Activated B cell treated with CpG ODN at 0.5 μM for 24 hours (primary cell): Measurements from ENCODE around the gene FADD. TPM values are rescaled to one million over a fixed set of nuclear protein-coding genes. Genes with fewer than 3 reads are reported as not detected.

Experiments
- ATAC-seq: fragments of 200-7000 bp; cut with Tn5 transposase; one replicate; pipeline ENCODE4 v1.10.0; 2021; ENCODE audit warnings: low read depth, mild to moderate bottlenecking, moderate library complexity
- CTCF ChIA-PET: fragments of 350-600 bp; sonication (Branson Sonifier 250); formaldehyde crosslinking; loops from one replicate; lab custom pipeline; 2021; ENCODE audit warnings: antibody characterized with exemption; lab: Charles Lee
- POLR2A ChIA-PET: fragments of 350-600 bp; sonication (Branson Sonifier 250); formaldehyde crosslinking; loops from one replicate; lab custom pipeline; 2021; ENCODE audit warnings: antibody characterized with exemption; lab: Charles Lee
- DNase-seq: peaks from one replicate; pipeline ENCODE4 v3.0.0; 2022
- H3K27ac Mint-ChIP-seq: one replicate; pipeline ENCODE4 v1.8.0; 2020; ENCODE audit warnings: mixed read lengths
- H3K27me3 Mint-ChIP-seq: one replicate; pipeline ENCODE4 v1.8.0; 2021; ENCODE audit warnings: mixed read lengths
- H3K36me3 Mint-ChIP-seq: one replicate; pipeline ENCODE4 v1.8.0; 2021; ENCODE audit warnings: low read depth, mixed read lengths
- H3K4me1 Mint-ChIP-seq: one replicate; pipeline ENCODE4 v1.8.0; 2021; ENCODE audit warnings: mixed read lengths
- H3K4me3 Mint-ChIP-seq: one replicate; pipeline ENCODE4 v1.8.0; 2020; ENCODE audit warnings: mild to moderate bottlenecking, mixed read lengths
- H3K9me3 Mint-ChIP-seq: one replicate; pipeline ENCODE4 v1.8.0; 2020; ENCODE audit warnings: mixed read lengths
- CTCF ChIP-seq: fragments of 200-600 bp; IDR thresholded peaks from one replicate; pipeline ENCODE4 v1.8.0; 2022; ENCODE audit warnings: antibody characterized with exemption, mild to moderate bottlenecking
- intact Hi-C: fragments of 100-400 bp; cut with micrococcal nuclease; formaldehyde crosslinking; loops from one replicate; pipeline ENCODE4 v1.15.1; 2024
- total RNA-seq: library from RNA; stranded (reverse); gene quantifications from 2 replicates; pipeline ENCODE4 v1.2.3, GENCODE V29; 2022

Gene FADD
- total RNA-seq, 1 donor from 2014 or later = 31.2 TPM

GRCh38 chr11:70205766-70206165 lies 2.7 kb downstream of the FADD start:
- Mint-ChIP-seq H3K36me3 (peaks cover 55% of the 10 kb centered on the region), H3K9me3 (no peaks in the 10 kb centered on the region), H3K4me1 (peaks cover 35% of the 10 kb centered on the region), H3K27ac (no peak overlapping the region), H3K27me3 (no peaks in the 10 kb centered on the region), H3K4me3 (no peak overlapping the region)
- no peak for TF ChIP-seq CTCF
- intact Hi-C loops = no loop called here
- ChIA-PET CTCF (no interaction called here), POLR2A (no interaction called here)
- DNase-seq (no peak), ATAC-seq (no peak)

- Mint-ChIP-seq H3K27ac (no peak overlapping the region), H3K36me3 (peaks cover 55% of the 10 kb centered on the region), H3K4me1 (peaks cover 35% of the 10 kb centered on the region), H3K27me3 (no peaks in the 10 kb centered on the region), H3K9me3 (no peaks in the 10 kb centered on the region), H3K4me3 (no peak overlapping the region)
- DNase-seq = no peak
- no peak for TF ChIP-seq CTCF
- POLR2A ChIA-PET = interaction anchor here (0.7 kb wide), 1 partner anchor 490 kb away, joined by 4 read pairs; no protein-coding TSS in a partner anchor
- intact Hi-C loops = no loop called here
- CTCF ChIA-PET = no interaction called here
- no peak for ATAC-seq
Measured at GRCh38 chr11:70206226-70206981, 3.3 kb downstream of the FADD start.

DNA sequence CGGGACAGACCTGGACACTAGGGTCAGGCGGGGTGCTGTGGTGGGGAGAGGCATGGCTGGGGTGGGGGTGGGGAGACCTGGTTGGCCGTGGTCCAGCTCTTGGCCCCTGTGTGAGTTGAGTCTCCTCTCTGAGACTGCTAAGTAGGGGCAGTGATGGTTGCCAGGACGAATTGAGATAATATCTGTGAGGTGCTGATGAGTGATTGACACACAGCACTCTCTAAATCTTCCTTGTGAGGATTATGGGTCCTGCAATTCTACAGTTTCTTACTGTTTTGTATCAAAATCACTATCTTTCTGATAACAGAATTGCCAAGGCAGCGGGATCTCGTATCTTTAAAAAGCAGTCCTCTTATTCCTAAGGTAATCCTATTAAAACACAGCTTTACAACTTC lies 3.9 kb downstream of the FADD start:
- CTCF ChIA-PET = no interaction called here
- no peak for ATAC-seq
- H3K4me3 Mint-ChIP-seq = no peak overlapping the region
- peaks cover 55% of the 10 kb centered on the region for H3K36me3 Mint-ChIP-seq
- no peak overlapping the region for H3K27ac Mint-ChIP-seq
- no peaks in the 10 kb centered on the region for H3K9me3 Mint-ChIP-seq
- DNase-seq = no peak
- H3K27me3 Mint-ChIP-seq = no peaks in the 10 kb centered on the region
- no peak for TF ChIP-seq CTCF
- POLR2A ChIA-PET = interaction anchor here (0.7 kb wide), 1 partner anchor 491 kb away, joined by 4 read pairs; no protein-coding TSS in a partner anchor
- H3K4me1 Mint-ChIP-seq = peaks cover 35% of the 10 kb centered on the region
- intact Hi-C loops = no loop called here

DNA sequence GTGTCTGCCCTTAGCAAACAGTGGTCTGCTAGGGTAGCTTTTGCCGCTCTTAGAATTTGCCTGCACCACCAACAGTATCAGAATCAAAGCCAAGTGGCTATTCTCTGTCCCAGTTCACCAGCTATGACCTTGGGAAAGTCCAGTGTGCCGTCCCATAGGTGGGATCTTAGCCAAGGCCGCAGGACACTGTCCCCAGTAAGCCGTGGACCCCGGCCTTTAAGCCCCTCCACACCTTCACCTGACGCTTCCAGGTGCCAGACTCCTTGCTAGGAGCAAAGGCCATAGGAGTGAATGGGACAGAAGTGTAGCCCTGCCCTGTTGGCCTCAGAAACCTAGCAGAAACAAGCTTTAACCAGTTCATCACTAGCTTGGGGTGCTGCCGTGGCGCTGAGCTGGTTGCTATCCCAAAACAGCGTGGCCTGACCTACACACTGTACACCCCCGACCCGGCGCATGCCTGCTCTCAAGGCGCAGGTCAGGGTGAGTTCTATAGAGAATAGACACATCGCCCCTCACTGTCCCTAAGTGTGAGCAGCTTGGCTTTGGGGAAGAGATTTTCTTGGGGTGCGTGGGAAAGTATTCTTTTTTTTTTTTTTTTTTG lies 4.5 kb downstream of the FADD start:
- Mint-ChIP-seq H3K4me1 (peaks cover 31% of the 10 kb centered on the region), H3K4me3 (no peak overlapping the region), H3K27me3 (no peaks in the 10 kb centered on the region), H3K9me3 (no peaks in the 10 kb centered on the region), H3K27ac (no peak overlapping the region), H3K36me3 (peaks cover 55% of the 10 kb centered on the region)
- CTCF ChIA-PET = no interaction called here
- TF ChIP-seq CTCF = no peak
- POLR2A ChIA-PET = no interaction called here
- DNase-seq (no peak), ATAC-seq (no peak)
- intact Hi-C loops = no loop called here

DNA sequence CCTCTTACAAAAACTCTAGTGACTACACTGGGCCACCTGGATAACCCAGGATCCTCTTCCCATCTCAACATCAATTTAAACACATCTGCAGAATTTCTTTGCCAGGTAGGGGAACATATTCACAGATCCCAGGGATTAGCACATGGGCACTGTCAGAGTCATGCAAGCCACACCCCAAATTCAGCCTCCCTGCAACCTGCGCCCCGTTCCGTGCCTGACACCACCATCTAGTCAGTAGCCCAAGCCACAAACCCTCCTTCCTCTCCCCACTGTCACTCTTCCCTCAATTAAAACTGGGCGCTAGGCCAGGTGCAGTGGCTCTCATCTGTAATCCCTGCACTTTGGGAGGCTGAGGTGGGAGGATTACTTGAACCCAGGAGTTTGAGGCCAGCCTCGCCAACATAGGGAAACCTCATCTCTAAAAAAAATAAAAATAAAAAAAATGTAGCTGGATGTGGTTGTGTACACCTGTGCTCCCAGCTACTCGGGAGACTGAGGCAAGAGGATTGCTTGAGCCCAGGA lies 6.4 kb downstream of the FADD start:
- Mint-ChIP-seq H3K9me3 (no peaks in the 10 kb centered on the region), H3K27ac (no peak overlapping the region), H3K4me1 (peaks cover 21% of the 10 kb centered on the region), H3K4me3 (no peak overlapping the region), H3K36me3 (peaks cover 52% of the 10 kb centered on the region), H3K27me3 (no peaks in the 10 kb centered on the region)
- DNase-seq = no peak
- no peak for ATAC-seq
- no peak for TF ChIP-seq CTCF
- POLR2A ChIA-PET = no interaction called here
- CTCF ChIA-PET = no interaction called here
- intact Hi-C loops = no loop called here
